RPMI8226 (cell line): ENCODE results near the gene ADARB2.
"Not testable (repeated sequence)": the region's sequence is repeated elsewhere in the genome, so short reads cannot be mapped to it uniquely, and the experiment has no call there.

Experiments used
- DNase-seq: peaks from one replicate; pipeline ENCODE4 v3.0.0-alpha.2; 2015

Gene ADARB2

DNA sequence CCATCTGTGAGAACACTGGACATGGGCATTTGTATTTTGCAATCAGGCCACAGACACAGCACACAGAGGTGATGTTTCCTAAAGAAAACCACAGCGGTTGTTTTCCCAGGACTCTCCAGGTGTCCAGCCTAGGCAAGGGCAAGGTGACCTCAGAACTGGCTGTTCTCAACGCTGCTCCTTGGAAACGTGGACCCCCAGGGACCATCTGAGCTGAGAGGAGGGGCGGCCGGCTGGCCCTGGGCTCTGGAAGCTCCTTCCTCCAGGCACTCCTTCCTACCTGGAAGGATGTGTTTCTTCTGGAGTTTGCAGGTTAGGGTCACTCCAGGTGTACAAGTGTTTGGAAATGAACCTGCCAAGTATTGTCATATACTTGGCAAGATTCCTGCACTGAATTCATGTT is 103.1 kb downstream of the ADARB2 start:
- DNase-seq: no peak

DNA sequence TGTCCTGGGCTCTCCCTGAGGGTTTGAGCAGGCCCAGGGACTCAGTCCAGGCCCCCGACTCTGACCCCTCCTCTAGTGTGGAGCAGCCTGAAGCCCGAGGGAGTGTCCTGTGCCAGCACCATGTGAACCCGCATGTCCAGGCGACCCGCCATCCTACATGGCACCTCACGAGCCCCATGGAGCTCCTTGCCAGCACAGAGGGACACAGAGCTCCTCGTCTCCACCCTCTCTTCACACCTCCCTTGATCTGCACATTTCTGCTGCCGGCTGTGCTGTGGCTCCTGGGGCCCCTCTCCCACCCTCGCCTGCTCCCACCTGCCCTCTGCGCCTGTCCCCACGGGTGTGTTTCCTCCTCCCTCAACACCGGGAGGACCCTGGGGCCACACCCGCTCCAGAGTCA is 103.5 kb downstream of the ADARB2 start:
- no peak for DNase-seq

DNA sequence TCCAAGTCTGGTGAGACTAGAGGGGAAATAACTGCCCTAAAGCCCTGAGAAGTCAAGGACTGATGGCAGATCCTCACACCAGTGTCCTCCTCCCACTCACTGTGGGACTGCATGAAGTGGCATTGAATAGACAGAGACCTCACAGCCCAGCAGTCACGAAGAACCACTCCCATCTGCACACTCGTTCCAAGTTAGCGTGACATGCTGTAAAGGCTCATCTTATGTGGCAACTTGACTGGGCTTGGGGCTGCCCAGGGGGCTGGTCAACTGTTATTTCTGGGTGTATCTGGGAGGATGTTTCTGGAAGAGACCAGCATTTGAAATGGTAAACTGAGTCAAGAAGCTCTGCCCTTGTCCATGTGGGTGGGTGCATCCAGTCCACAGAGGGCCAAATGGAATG is 104.7 kb downstream of the ADARB2 start:
- no peak for DNase-seq

DNA sequence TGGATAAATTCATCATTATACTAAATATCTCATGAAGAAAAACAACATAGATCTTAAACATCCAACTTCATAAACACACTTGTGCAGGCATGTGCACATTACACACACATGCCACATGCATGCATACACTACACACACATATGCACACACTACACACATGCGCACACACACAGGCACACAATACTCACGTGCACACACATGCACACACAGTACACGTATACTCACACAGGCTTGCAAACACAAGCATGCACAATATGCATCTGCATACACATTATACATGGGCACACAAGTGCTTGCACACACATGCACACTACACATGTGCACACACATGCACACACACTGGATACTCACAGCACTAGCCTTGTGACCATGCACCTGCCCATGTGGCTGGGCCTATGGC is 105.2 kb downstream of the ADARB2 start:
- no peak for DNase-seq

DNA sequence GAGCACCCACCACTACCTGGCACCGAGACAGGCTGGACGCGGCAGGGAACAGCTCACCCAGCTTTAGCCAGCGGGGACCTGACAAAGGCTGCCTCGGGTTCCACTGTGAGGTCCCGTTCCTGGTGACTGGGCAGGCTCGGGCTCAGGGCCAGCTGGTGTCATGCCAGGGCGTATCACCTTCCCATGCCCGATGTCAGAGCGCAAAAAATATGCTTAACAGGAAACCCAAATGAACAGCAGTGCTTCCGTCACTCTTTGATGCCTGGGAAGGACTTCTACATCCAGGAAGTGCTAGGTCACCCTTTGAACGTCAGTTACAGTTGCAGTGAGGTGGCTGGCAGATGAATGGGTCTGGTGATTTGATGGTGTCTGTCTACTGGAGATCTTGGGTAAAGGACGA is 106.0 kb downstream of the ADARB2 start:
- peak; percentile 20 for DNase-seq

DNA sequence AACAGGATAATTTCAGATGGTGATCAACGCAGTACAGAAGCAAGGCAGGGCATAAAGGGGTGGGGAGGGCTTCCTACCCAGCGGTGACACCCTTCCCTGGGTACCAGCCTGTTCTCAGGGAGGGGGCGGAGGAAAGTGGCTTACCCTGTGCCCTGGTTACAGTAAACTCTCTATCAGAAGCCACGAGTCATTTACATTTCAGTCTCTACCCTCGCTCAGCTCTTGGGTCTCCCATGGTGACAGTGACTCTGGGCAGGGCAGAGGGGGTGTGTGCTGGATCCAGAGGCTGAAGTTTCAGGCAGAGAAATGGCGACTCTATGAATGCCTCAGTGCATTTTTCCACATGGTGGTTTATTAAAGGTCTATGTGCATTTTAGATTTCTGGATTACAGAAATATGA is 107.0 kb downstream of the ADARB2 start:
- DNase-seq: no peak

DNA sequence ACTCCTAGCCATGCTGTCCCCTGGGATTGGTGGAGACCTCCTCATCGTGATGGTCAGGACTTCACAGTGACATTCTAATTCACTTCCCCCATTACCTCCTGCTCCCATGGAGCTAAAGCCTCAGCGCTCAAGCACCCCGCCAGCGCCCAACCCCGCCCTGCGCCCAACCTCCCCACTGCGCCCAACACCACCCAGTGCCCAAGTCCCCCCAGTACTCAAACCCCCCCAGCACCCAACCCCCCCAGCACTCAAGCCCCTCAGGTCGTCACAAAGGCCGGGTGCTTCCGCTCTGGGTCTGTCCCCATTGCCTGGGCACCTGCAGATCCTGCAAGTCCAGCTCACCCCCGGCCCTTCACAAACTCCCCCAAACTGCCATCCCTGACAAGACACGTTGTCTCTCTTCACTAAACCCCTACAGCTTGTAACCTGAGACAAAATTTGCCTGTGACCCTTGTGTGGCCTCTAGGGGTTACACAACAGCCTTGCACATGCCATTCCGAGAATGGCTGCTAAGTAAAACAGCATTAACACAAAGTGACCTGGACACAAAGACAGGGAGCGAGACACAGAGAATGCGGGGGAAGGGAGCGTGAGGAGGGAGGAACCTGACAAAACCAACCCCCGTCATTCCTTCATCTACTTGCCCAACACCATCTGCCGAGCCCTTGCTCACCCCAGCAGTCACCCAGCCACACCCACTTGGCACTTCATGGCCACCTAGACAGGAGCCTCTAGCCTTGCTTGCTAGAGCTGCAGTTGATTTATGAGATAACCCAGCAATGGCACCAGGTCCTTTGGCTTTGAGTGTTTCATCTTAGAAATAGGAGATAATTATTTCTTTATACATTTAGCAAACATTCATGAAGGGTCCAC is 107.8 kb downstream of the ADARB2 start:
- DNase-seq: peak; percentile 19

DNA sequence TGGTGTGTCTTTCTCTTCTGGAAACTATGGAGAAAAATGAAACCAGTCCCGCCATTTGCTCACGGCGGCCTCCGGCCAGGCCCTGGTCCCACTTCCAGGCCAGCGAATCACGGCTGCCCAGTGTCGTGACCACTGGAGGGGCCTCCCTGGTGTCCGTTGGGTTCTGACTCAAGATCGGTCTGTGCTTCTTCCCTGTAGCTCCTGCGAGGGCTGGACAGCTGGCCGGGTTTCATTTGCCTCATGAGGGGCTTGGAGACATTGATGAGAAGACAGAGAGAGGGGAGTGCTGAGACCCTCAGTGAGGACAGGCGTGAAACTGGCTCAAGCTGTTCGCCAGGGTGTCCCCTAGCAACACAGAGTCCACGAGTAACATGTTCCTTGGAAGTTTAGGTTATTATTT is 108.6 kb downstream of the ADARB2 start:
- DNase-seq: no peak

DNA sequence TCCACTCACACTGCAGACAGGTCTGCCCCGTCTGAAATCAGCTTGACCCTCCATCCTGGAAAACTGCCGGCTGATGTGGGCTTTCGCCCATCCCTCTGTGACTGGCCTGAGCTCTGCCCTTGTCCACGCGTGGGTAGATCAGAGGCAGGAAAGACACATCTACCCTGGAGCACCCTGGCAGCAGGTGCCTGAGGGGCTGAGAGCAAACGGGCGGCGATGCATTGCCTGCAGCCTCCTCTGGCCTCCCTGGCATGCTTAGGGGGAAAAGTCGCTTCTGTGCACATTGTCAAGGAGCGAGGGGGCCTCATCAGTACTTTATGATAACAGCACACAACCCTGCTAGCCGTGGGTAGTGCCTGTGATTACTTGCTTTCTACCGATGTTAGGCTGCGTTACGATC is 109.4 kb downstream of the ADARB2 start:
- DNase-seq: no peak

DNA sequence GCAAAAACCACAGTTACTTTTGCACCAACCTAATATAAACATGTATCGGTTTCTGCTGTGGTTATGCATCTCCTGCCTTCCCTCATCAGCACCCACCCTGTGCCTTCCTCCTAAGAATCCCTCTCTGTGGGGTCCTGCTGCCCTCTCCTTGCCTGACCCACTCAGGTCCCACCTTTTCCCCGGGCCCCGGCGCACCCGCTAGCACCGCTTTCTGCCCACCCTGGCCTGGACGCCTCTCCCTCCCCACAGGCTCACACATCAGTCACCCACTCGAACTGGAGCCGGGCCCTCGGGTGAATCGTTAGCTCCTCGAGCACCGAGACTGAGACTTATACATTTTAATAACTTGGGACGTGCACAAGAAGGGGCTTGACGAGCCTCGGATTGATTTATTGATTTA is 110.5 kb downstream of the ADARB2 start:
- DNase-seq: no peak

DNA sequence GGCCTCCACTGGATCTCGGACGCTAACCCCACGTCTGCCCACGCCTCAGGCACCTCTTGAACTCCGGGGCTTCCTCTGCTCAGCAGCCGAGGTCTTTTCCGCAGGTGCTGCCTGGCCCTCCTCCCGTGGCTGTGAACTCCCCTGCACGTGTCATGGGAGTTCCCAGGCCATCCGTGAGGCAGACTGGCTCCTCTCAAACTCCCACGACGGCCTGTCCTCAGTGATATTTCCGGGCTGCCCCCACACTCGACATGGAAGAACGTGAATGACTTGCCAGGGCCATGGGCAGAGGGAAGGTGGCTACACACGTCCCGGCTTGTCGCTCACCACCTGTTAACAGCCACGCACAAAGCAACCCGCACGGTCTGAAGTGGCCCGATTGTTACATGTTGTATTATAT is 110.9 kb downstream of the ADARB2 start:
- DNase-seq: no peak

DNA sequence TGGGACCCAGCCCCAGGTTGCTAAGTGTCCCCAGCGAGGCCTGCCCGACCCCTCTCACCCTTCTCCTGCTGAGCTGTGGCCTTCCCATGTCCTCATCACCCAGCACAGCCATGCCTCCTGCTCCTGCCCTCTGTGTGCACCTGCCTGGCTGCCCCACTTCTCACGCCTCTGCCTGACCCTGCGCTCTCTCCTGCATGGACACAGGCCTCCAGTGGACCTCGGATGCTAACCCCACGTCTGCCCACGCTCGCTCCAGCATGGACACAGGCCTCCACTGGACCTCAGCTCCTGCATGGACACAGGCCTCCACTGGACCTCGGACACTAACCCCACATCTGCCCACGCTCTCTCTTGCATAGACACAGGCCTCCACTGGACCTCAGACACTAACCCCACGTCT is 111.6 kb downstream of the ADARB2 start:
- no peak for DNase-seq

DNA sequence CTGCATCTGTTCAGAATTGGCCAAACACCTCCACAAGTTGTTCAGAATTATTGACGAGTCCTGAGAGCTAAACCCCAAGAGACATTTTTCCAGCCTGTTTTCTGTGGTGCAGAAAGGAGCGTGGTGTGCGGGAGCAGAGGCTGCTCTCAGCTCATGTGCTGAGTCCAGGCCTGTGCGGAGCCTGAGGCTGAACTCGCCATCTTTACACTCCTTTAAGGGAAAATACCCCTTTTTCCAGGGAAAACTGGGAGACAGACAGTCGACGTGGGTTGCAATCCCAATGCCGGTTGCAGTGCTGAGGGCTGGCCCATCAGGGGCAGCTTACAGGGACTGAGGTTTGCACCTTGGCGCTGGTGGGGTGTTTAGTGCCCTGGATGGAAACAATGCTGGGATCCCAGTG is 112.2 kb downstream of the ADARB2 start:
- no peak for DNase-seq

DNA sequence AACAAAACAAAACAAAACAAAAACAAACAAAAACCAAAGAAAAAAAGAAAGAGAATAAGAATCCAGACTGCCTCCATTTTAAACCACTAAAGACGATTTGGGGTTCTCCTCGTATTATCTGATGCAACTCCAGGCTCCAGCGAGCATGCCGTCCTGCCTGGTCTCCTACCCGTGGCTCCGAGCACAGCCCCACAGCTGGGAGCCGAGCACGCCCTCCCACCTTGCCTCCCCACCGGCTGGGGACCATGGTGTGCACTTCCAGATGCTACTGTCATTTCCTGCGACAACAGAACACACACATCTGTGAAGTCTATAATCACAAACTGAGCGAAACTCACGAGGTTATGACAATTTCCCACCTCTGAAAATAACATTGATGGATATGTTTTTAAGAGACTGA is 113.1 kb downstream of the ADARB2 start:
- no peak for DNase-seq

DNA sequence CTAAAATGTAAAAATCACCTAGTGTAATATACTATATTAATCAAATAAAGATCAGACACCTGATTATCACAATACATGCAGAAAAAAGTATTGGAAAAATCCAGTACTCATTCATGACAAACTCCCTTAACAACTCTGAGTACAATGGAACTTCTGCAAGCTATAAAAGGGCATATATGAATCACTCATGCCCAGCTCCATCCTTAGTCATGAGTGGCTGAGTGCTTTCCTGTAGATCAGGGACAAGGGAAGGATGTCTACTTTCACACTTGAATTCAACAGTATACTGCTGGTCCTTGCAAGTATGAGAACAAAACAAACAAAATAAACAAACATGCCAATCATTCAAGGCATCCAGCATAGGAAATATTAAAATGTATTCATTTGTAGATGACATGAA is 116.5 kb downstream of the ADARB2 start:
- no peak for DNase-seq

DNA sequence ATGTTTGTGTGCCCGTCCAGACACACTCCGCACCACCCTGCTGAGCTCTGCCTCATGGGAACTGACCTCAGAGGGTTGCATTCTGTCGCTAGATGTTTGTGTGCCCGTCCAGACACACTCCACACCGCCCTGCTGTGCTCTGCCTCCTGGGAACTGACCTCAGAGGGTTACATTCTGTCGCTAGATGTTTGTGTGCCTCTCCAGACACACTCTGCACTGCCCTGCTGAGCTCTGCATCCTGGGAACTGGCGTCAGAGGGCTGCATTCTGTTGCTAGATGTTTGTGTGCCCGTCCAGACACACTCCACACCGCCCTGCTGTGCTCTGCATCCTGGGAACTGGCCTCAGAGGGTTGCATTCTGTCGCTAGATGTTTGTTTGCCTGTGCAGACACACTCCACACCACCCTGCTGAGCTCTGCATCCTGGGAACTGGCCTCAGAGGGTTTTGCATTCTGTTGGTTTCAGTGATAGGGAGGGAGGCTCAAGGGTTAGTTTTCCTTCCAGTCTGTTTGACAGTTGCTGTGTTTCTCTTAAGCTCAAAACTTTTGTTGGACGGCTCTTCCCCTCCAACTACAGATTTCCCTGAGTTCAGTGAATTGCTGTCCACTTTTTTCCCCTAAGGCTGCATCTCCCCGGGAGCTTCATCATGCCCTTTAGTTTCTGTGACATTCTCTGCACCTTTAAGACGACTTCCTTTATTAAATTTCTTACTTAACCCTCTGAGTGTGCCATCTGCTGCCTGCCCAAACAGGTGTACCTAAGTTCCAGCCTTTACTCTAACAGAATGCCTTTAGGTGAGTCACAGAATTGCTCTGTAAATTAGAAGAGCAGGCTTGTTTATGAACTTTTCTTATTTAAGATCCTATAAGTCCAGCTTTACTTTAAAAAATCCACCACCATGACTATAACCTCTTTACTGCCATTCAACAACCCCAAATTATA is 119.7 kb downstream of the ADARB2 start:
- not testable (repeated sequence) for DNase-seq

DNA sequence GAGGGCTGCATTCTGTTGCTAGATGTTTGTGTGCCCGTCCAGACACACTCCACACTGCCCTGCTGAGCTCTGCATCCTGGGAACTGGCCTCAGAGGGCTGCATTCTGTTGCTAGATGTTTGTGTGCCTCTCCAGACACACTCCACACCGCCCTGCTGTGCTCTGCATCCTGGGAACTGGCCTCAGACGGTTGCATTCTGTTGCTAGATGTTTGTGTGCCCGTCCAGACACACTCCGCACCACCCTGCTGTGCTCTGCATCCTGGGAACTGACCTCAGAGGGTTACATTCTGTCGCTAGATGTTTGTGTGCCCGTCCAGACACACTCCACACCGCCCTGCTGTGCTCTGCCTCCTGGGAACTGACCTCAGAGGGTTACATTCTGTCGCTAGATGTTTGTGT is 120.6 kb downstream of the ADARB2 start:
- DNase-seq: not testable (repeated sequence)

DNA sequence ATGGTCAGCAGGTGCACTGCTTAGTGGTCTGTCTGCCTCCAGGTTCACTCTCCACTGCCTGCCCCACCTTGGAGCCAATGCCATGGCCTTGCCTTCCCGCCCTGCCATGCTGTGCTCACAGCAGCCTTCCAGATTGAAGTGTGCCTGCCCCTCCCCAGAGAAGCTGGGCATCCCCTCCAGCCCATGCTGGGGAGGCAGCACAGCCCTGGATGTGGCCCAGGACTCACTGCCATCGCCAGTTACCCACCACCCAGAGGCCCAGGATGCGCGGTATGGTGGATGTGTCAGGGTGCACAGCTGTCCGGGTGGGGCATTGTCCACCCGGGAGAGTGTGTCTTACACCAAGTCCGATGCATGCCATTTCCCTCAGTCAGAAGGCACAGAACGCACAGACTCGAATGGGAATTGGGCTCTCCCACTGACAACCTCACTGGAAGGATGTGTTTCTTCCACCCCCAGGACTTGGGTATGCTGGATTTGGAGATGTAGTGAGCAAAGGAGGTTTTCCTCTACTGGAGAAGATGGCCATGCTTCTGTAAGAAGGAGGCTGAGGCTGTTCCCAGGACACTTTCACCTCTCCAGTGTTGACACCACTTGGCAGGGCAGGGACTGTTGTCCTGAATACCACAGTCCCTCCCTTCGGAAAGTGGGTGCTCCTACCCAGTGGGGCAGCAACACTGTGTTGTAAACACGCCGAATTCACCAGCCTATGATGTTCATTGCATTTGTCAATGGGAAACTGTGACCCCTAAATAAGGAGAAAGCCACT is 122.0 kb downstream of the ADARB2 start:
- no peak for DNase-seq

DNA sequence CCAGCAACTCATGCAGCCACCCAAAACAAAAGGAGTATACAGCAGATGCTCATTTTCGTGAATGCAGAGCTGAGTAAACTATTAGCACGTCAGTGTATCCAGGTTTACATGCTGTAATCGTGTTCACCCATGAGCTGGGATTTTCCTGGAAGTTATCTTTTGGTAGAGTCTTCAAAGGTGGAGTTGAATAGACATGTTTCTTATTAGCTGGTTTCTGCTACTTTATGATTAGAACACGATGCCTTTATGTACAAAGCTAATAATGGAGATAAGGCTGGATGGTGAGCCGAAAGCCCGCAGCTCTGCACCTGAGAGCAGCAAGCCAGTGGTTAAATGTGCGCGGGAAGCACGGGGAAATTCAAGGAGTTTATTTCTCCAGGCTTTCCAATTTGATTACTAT is 123.8 kb downstream of the ADARB2 start:
- DNase-seq: no peak

DNA sequence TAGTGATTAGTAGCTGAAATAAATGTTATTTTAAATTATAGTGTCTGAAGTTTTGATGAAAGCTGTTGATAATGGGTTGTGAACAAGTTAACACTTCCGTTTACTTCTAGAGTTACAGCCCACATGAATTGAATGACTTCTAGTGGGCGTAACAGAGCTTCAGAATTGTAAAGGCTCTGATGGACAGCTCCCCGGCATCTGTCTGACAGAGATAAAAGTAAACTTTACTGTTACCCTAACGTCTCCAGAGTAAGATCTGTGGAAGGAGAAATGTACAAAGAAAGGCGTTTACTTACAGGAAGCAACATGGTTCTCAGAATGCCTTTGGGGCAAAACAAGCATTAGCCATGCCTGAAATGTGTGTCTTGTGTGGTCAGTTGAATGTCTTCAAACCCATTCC is 124.4 kb downstream of the ADARB2 start:
- DNase-seq: no peak

DNA sequence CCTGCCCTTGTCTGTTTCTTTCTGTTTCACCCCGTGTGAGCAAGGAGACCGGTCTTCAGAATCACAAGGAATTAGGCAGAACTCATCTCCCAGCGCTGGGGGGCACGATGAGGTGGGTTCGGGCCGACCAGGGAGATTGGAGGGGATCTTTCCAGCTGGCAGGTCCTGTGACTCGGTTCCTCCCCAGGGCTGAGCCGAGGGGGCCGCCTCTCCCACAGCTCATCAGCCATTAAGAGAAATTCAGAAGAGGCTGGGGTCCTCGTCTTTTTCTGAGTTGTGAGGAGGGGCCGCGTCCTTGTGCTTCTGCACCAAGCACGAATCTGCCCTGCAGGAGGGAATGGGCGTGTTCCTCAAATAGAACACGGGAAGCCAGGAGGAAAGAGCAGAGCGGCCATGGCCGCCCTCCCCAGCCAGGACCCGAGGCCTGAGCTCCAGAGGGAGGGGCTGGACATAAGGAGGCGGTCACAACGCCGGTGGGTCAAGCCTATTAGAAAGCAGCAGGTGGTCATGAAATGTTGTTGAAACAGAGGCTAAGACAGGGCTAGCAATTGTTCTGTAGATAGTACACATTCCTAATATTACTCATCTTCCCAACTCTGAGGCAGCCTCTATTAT is 125.3 kb downstream of the ADARB2 start:
- DNase-seq: no peak

DNA sequence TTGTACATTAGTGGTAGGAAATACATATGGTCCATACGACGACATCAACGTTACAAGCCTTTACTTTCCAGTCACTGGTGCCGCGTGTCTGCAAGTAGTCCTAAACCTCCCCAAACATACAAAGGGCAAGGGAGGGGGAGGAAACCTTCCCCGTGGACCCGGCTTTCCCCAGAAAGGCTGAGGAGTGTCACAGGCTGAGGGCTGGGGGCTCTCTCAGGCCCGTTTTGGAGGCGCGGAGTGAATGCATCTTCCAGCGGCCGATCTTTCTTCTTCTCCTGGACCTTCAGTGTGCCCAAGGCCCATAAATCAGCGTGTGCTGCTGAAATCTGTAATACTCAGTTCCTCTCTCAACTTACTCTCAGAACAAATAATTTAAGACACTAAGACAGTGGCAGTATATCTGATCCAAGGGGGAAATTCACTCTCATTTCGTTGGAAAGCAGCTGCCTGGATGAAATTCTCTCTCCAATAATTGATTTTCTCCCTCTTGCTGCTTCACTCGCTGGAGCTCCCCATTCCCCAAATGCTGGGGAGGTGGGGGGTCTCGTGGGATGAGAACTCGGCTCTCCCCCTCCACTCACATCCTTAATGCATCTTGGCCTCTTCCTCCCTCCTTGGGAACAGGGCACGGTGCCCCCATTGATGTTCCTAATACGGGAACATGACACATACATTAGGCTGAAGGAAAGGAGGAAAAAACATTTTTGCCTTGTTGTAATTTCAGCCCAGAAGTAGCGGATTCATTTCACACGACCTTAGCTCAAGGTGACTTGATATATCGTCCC is 126.1 kb downstream of the ADARB2 start:
- no peak for DNase-seq
